Measurements from ENCODE around the gene FMN1. TPM values are rescaled to one million over a fixed set of nuclear protein-coding genes. Genes with fewer than 3 reads are reported as not detected.
A peak's percentile ranks its signal among the peaks of the same experiment; 100 is the strongest.

Gene FMN1
- total RNA-seq, 1 experiment from 2014 or later: 3.9 TPM

- in situ Hi-C loops (cut with HindIII; ENCODE audit: low pct_unique_long_range_greater_than_20kb, low sequenced_read_pairs): no loop called here
- DNase-seq (ENCODE audit: low read depth, low spot score) (no peak), ATAC-seq (no peak)
- POLR2A ChIA-PET: no interaction called here
- CTCF ChIA-PET: no interaction called here
- Histone ChIP-seq H3K4me3 (ENCODE audit: low read depth in 2 of 2, low read length in 2 of 2) (no peak overlapping the region), H3K27me3 (ENCODE audit: control insufficient read depth, insufficient read depth, low read length) (no peaks in the 10 kb centered on the region), H3K36me3 (ENCODE audit: control insufficient read depth, insufficient read depth, low read length) (no peaks in the 10 kb centered on the region; the same call in 1 of the 2 replicates), H3K4me1 (ENCODE audit: control insufficient read depth, insufficient read depth, low read length) (peaks cover 4% of the 10 kb centered on the region), H3K9me3 (ENCODE audit: control insufficient read depth, insufficient read depth, low read depth, low read length) (no peaks in the 10 kb centered on the region), H3K27ac (ENCODE audit: low read length) (peak overlapping the region; percentile 76)
- TF ChIP-seq POLR2AphosphoS5 (IDR thresholded peaks at IDR 0.05; ENCODE audit: low read depth, low read length) (no peak), TCF7L2 (IDR thresholded peaks at IDR 0.05; ENCODE audit: low read depth, low read length) (no peak), REST (IDR thresholded peaks at IDR 0.05; ENCODE audit: insufficient read depth in 1 of 2, low read depth in 2 of 2, low read length in 1 of 2) (no peak)
- intact Hi-C loops (cut with micrococcal nuclease; ENCODE audit: unreplicated experiment): no loop called here
- BruUV-seq (replicated peaks): no TSS peak
These were observed 83.5 kb downstream of the FMN1 start for GRCh38 chr15:33111041-33111451.

GRCh38 chr15:33109345-33109744 lies 85.2 kb downstream of the FMN1 start:
- TF ChIP-seq TCF7L2 (IDR thresholded peaks at IDR 0.05; ENCODE audit: low read depth, low read length) (no peak), REST (IDR thresholded peaks at IDR 0.05; ENCODE audit: insufficient read depth in 1 of 2, low read depth in 2 of 2, low read length in 1 of 2) (no peak), CTCF (IDR thresholded peaks at IDR 0.05) (no peak), POLR2AphosphoS5 (IDR thresholded peaks at IDR 0.05; ENCODE audit: low read depth, low read length) (no peak), SIN3A (IDR thresholded peaks at IDR 0.05; ENCODE audit: borderline replicate concordance, insufficient read depth, low read depth, low read length) (no peak)
- H3K9me3 ChIP-seq (ENCODE audit: control insufficient read depth, insufficient read depth, low read depth, low read length): no peaks in the 10 kb centered on the region
- ChIA-PET POLR2A (interaction anchor here (0.7 kb wide), 1 partner anchor 49 kb away, joined by 3 read pairs; no protein-coding TSS in a partner anchor), CTCF (no interaction called here)
- no peak overlapping the region for H3K4me3 ChIP-seq (ENCODE audit: low read depth in 2 of 2, low read length in 2 of 2)
- peaks cover 2% of the 10 kb centered on the region for H3K4me1 ChIP-seq (ENCODE audit: control insufficient read depth, insufficient read depth, low read length)
- no TSS peak for BruUV-seq (replicated peaks)
- H3K27me3 ChIP-seq (ENCODE audit: control insufficient read depth, insufficient read depth, low read length): no peaks in the 10 kb centered on the region
- H3K27ac ChIP-seq (ENCODE audit: low read length): no peak overlapping the region
- in situ Hi-C loops (cut with HindIII; ENCODE audit: low pct_unique_long_range_greater_than_20kb, low sequenced_read_pairs) (no loop called here), intact Hi-C loops (cut with micrococcal nuclease; ENCODE audit: unreplicated experiment) (no loop called here)
- ATAC-seq (no peak), DNase-seq (ENCODE audit: low read depth, low spot score) (no peak)
- H3K36me3 ChIP-seq (ENCODE audit: control insufficient read depth, insufficient read depth, low read length): no peaks in the 10 kb centered on the region; the same call in 1 of the 2 replicates
